Measurements from ENCODE around the gene BID.

The BID gene

DNA sequence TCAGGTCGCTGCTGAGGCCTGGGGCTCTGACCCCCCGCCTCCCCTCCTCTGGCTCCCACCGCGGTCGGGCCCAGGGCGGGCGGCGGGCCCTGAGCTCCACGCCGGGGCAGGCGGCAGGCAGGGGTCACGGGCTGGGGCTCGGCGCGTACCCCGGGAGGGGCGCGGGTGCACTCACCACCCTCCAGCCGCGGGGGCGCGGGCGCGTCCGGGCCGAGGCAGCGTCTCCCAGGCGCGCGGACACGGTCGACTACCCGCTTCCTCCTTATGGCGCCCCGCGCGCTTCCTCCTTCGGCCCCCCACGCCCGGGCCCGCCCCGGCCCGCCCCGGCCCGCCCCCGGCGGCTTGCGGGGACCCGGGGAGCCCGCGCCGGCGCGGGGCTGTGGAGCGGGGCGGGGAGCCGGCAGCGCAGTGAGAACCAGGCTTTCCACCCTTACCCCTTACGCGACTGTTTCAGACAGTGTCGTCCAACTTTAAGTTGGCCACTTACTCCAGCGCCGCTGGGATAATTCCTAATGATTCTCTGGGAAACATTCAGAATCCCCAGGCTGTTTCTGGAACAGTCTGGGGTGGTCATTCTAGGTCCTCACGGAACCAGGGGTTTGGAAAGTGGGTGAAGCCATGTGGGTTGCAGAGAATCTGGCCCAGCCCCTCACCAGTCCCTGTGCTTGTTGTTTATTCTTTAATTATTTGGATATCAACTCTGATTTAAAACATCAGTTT lies at the start of gene BID:
Gene BID (minus strand): TSS at position 264 of the 720 bp plus-strand sequence. CDS start 24,353 bp downstream, outside the sequence.
- DNase-seq = peak in 1 of 2 experiments; percentile 22

DNA sequence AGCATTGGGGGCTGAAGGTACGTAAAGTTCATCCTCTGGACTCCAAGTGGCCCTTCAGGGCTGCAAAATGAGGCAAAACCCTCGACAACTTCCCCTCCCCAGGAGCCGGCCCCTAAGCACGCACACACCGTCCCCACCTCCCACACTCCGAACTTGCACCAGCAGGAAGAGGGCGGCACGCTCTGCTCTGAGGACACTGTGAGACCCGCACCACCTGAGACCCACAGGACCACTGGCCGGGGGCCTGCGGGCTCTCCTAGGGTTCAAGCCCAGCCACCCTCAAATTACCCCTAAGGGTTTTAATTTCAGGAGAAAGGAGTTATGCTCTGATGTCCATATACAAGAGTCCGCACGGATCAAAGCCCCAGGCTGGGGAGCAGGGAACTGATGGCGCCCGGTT lies 49.7 kb upstream of the BID start:
- no peak for DNase-seq

DNA sequence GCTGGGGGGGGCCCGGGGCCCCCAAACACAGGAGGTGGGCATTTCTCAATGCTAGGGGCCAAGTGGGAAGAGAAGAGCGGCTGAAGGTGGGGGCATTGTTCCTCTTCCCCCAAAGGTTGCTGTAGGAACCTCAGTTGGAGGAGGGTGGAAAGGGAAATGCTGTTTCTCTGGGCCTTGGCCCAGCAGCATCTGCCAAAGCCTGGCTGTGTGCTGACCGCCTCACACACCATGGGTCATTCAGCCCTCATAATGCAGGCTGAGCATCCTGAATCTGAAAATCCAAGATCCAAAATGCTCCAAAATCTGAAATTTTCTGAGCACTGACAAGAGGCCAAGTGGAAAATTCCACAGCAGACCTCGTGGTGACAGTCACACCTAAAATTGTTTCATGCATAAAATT lies 49.0 kb upstream of the BID start:
- DNase-seq = no peak

DNA sequence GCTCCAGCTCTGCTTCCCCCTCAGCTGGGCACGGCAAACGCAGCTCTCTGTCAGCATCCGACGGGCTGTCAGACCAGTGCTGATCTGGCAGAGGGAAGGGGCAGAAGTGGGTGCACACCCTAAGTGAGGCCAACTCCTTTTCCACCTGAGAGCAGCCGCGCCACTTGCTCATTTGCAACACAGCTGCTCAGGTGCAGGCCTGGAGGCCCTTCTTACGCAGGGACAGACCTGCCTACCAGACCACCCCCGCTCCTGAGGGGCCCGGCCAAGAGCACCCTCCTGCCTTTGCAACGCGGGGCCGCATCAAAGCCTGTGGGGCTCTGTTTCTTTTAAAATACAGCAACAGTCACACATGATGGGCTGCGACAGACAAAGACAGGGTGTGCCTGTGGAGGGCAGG lies 47.8 kb upstream of the BID start:
- DNase-seq = no peak

DNA sequence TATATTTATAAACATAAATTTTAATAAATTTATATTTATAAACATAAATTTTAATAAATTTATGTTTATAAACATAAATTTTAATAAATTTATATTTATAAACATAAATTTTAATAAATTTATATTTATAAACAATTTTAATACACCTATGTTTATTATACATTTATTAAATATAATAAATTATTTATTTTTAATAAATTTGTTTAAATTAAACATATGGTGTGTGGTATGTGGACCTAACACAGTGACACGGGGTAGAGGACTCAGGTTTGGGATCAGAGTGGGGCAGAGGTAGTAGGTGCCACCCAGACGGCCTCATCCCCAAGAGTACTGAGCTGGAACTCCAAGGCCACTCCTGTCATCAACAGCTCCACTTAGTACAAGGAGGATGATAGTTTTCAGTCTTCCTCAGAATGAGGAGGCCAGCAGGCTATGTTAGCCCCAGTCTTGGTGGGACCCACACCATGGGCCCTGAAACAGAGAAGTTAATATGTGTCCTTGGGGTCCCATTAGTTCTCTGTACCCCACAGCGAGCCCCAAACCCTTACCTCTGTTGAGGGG lies 46.7 kb upstream of the BID start:
- no peak for DNase-seq

DNA sequence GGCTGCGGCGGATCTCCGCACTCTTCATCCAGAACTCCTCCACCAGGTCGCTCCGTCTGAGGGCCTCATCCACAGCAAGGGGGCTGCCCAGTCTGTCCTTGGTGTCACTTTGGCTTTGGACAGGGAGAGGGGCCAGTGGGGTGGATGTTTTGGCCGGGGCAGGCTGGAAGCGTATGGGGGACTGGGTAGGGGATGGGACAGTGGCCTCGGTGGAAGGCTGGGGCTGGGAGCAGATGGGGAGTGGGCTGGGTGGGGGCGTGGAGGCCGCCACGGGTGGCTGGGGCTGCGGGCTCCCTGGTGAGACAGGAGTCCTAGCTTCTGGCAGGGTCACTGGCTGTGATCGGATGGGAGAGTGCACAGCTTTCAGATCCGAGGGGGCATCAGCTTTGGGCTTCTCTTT lies 44.4 kb upstream of the BID start:
- no peak for DNase-seq

DNA sequence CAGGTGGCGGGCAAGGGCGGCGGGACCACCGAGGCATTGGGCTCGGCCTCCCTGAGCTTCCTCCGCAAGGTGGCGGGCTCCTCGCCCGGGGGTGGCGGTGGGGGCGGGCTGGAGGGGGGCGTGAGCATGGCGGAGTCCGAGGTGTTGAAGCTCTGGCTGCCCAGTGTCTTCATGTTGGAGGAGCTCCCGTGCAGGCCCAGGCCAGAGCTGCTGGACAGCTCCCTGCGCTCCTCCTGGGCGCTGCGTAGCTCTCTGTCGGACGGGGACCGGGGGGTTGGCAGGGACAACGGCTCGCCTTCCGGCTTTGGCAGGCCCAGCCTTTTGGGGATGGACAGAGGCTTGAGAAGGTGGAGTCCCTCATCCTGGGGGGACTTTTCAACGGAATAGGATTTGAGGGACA lies 43.9 kb upstream of the BID start:
- DNase-seq = no peak

DNA sequence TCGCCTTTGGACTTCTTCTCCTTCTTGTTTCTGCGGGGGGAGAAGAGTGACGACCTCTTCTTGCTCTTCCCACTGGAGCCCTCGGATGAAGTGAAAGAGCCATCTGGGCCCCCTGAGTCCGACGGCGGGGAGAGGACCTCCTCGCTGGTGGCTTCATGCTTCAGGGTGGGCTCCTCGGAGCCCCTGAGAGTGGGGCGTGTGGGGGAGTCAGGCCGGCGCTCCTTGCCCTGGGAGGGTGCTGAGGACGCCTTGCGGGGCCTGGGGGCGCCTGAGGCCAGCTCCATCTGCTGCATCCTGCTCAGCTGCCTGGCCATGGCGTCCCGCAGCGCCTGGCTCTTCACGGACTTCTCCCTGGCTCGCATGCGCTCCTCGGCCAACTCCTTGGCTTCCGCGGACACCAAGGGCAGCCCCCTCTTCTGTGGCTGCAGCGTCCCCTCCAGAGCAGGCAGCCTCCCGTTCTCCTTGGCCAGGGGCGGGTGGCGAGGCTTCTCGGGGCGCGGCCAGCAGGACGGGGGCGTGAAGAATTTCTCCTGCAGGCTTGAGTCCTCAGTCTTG lies 43.3 kb upstream of the BID start:
- DNase-seq = no peak

DNA sequence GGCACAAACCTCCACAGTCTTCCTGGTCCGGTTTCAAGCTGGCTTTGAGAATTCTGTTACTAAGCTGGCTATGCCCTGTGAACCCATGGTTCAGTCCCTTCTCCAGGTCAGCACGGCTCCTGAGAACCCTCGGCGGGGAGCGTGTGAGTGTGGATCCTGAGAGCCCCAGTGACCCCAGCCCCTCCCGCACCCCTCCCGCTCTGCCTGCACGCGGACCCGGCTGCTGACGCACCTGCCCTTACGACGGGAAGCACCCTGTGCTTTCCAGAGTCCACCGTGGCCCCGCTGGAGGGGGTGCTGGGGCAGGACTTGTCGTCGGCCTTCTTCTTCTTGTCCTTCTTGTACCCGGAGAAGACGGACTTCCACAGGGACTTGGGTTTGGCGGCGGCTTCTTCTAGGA lies 42.8 kb upstream of the BID start:
- no peak for DNase-seq

DNA sequence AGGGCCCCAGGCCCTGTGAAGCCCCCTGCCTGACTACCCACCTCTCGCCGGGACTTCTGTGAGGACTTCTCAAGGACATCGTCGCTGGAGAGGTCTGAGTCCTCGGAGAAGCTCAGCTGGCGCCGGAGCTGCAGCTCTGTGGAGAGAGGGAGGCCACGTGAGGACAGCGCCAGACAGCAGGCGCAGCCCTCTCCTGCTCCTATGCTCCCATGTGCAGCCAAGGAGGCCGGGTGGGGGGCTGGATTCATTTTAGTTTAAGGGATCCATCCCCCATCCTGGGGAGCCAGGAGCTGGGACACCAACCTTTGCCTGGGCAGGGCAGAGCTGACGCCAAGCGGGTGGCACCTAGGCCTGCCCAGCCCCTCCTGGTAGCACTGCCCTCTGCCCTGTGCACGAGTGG lies 42.4 kb upstream of the BID start:
- DNase-seq = no peak

DNA sequence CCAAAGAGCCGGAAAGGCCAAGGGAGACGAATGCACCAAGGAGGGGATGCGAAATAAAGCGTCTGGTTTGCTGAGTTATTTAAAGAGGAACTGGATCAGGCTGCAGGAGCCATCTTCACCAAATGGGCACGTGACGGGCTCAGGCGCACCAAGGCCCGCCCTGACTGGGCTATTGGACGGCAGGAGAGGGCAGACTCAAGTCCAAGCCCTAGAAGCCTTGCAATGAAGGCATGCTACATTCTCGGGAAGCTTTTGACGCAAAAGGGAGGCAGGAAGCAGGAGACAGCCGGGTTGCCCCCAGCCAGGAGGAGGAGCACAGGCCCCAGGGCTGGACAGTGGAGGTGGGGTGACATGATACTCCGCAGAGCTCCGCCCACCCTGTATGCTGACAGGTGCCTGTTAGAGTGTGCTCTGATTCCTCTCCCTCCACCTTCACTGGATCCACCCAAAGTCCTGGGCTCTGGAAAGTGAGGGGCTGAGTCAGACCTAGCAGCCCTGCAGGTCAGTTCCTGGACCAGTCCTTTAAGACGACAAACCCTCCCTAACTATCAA lies 41.5 kb upstream of the BID start:
- no peak for DNase-seq

DNA sequence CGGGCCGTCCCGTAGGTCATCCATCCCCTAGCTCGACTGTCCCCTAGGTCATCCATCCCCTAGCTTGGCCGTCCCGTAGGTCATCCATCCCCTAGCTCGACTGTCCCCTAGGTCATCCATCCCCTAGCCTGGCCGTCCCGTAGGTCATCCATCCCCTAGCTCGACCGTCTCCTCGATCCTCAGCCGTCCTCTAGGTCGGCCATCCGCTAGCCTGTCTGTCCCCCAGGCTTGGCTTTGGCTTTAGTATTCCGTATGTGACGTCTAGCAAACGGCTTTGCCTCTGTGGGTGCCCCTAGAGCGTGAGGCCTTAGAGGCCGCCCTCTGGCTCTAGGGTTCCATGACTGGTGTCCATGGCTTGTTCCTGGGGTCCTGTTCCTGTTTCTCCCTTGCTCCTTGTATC lies 40.6 kb upstream of the BID start:
- DNase-seq = no peak

DNA sequence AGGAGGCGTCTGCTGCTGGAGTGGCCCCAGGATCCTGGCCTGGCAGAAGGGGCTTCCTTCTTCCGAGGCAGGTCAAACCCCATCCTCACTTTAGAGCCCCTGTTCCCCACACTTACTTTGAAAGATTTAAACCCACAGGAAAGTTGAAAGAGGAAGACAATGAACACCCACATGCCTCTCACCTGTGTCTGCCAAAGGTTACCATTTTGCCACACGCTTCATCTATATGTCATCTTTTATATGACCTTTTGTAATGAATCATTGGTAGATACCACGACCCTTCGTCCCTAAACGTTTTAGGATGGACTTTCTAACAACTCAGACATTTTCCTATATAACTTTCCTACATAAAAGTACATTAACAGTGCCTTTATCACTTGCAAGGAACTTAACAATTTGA lies 39.8 kb upstream of the BID start:
- no peak for DNase-seq

DNA sequence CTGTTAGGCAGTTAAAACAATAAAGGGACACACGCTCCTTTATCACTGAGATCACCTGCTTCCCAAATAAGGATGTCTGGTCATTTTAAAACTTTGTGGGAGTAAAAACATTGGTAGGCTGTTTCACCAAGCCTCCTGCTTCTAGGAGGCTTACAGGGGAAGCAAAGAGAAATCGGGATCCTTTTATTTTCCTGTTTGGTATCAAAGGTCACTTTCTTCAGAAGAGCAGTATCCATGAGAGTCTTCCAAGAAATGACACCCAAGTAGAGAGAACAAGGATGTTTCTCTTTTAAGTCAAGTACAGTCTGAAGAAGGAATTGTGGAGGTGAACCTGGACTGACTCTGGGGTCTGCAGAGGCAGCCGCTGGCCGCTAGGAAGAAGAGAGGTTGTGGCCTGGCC lies 36.9 kb upstream of the BID start:
- no peak for DNase-seq

DNA sequence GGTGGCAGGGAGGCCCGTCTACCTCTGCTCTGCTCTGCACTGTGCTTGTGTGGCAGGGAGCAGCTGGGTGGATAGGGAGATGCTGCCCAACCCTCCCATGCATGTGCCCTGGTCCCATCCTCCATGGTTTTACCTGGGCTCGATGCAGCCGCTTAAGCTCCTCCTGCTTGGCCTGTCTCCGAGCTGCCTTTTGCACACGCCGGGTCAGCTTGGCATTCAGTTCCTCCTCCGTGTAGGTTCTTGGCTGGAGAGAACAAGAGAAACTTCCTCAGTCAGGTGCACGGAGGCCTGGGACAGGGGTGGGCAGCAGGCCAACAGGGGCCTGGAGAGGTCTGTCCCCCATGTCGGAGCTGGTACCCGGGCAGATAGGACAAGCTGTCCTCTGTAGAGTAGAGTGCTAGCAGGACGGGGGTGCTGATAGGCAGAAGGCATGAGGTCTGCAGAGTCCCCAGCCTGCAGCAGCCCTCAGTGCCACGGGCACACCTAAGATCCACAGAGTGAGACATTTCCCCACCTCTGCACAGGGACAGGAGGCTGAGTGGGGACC lies 36.4 kb upstream of the BID start:
- DNase-seq = no peak

DNA sequence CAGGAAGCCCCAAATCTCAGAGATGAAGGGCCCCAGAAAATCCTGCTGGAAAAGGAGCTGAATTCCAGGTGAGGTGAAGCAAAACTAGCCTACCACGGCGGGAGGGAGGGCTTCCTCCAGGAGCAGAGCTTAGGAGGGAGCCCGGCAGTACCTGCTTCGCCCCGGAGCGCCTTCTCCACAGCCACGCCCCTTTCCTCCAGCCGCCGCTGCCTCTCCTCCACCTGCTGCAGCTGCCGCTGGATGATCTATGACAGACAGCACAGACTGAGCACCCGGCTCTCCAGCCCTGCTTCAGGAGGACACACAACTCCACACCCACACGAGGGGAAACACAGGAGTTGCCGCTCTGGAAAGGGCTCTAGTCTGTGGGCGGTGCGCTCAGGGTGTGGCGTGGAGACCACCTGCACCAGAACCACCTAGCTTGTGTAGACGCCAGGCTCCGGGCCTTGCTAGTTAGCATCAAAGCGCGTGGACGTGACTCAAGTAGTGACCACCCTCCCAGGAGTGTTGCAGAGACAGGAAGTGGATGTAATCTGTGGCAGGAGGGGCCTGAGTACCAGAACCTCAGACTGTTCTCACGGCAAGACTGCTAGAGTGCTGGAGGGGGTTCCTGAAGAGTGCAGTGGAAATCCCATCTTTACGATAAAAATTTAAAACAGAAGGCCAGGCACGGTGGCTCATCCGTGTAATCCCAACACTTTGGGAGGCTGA lies 34.6 kb upstream of the BID start:
- DNase-seq = no peak

DNA sequence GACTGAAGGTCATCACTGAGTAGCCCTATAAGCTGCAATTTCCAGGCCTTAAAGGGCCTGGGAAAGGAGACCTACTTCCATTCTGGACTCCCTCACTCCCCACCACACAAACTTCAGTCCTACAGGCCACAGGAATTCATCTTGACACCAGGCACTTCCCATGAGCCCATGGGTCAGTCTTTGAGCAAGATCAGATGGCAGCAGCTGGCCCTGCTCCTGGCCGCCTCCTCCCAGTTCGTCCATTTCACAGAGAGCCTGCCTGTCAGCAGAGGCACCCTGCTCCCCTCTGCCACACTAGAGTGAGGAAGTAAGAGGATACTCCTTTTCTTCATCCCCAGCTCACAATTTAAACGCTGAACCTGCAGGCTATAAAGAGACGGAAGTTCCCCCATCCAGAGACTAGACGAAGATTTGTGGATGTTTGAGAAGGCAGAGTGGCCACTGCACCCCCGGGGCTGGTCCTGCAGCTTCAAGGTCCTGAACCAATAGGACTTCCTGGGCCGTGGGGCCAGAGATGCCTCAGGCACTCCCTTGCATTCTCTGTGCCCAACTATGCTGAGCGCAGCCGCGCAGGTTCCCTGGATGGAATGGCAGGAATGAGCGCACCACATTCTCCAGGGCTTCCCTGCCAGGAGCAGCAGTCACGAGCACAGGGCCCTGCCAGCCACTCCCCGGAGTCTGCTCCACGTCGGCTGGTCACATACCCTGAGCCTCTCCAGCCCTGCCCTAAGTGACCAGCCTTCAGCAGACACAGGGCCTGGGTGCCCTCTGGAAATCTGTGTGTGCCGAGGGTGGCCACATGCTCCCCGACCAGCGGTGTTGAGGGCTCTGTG lies 33.5 kb upstream of the BID start:
- DNase-seq = no peak

DNA sequence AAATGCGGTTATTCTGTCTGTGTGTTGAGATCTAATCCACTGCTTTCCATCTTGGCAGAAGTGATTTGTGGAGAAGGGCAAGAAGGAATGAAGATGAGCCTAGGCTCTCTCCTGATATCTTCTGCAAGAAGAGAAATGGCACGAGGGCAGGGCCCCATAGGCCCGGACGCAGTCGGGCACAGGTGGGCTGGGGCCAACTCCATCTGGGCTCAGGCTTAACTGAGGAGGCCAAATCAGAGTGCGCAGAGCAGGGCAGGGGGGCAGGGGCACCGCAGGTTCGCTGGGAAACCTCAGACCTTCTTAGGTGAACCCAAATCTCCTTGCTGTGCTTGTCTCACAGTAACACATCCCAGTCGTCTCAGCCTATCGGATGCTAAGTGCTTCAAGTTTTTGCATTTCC lies 32.8 kb upstream of the BID start:
- no peak for DNase-seq

DNA sequence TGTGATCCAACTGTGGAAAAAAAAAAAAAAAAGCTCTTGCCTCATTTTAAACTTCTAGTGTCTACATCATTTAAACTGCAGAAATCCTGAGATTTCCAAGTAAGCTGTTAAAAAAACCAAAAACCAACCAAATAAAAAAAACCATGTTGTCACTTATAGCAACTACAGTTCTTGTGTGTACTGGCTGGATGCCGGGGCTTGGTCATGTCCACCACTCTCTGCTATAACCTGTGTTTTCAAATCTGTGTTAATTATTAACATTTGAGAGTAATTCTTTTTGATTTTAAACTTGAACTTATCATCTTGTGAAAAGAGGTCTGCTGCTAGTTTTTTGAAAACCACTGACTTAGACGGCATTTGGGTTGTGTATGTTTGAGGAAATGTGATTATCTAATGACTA lies 32.2 kb upstream of the BID start:
- DNase-seq = no peak

DNA sequence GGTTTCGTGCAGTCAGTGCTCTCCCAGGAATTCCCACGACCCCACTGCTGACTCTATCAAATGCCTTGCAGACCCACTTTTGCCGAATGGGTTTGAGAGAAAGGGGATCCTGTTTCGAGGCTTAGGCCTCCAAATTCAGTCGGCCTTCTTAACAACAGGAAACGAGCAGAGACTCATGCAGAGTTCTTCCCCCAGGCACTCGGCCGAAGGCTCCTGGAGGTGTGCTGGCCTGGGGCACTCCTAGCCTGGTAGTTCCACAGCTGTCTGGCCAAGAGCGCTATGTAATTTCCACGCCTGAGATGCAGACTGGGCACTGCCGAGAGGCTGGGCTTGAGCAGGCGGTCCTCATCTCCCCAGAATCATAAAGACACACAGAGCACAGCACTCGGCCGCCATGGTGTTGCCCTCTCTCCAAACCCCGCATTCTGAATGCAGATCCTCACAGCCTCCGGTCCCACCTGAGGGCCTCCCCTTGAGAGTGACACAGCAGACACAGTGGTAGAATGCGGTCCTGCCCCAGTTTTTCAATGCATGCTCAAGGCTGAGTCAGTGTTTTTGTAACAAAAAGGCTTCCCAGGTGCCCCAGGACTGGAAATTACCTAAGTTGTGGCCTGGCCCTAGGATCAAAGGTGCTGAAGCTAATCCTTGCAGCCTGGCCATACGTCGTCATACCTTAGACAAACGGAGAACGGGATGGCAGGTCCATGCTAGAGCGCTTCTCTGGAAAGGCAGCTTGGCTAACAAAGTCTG lies 30.2 kb upstream of the BID start:
- DNase-seq = no peak

DNA sequence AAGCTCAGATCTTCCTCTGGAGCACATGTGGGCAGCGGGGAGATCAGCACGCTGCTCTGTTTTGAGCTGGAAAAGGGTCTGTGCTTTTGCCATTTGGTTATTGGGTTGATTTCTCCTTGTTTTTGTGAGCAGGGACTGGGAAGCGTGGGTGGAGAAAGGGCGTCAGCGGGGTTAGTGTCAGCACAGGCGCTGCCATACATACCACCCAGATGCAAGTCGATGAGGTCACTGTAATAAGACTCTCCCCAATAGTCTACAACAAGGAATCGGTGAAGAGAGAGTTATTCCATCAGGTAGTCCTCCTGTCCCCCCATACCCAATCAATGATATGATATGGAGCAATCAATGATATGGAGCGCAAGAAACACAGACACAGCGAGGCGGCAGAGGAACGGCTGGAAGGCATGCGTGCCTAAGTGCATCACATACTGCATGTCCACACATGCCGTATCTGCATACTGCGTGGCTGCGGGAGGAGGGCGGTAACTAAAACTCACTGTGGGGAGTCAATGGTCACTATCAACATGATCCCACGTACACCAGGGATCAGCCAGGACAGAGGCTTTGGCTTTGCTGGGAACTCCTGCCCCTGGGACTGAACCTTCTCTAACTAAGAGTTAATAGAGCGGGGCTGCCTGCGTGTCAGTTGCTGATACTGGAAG lies 29.5 kb upstream of the BID start:
- no peak for DNase-seq
